GM12878 (cell line): ENCODE data around the gene FLYWCH2. TPM values are rescaled to one million over a fixed set of nuclear protein-coding genes. Genes with fewer than 3 reads are reported as not detected.

Experiments
- ATAC-seq: fragments of 200-7000 bp; cut with Tn5 transposase; 3 replicates; pipeline ENCODE4 v1.9.1; 2020; ENCODE audit warnings: mild to moderate bottlenecking, moderate library complexity
- BruUV-seq: library from RNA; stranded (reverse); fragments of 400-500 nt; replicated peaks from 2 replicates; lab custom pipeline; 2021; lab: Mats Ljungman, UMichigan
- CTCF ChIA-PET: fragments of 300-600 bp; sonication (Branson Sonifier 250); formaldehyde crosslinking; extraction: SDS; loops from one replicate; lab custom pipeline; 2021; ENCODE audit warnings: inconsistent platforms; lab: Yijun Ruan, JAX
- POLR2A ChIA-PET: fragments of 350-600 bp; formaldehyde crosslinking; extraction: SDS; loops from one replicate; lab custom pipeline; 2021; ENCODE audit warnings: inconsistent platforms; lab: Charles Lee
- RAD21 ChIA-PET: fragments of 300-600 bp; sonication (Branson Sonifier 250); formaldehyde crosslinking; loops from one replicate; lab custom pipeline; 2023; ENCODE audit warnings: antibody characterized with exemption; ENCODE audit not compliant: unreplicated experiment; lab: Charles Lee
- SMC1A ChIA-PET: fragments of 300-600 bp; sonication (Branson Sonifier 250); formaldehyde crosslinking; loops from one replicate; lab custom pipeline; 2023; ENCODE audit not compliant: unreplicated experiment, uncharacterized antibody; lab: Charles Lee
- DNase-seq: peaks from one replicate; pipeline ENCODE4 v3.0.0-alpha.2; 2011; ENCODE audit warnings: low read depth, low spot score
- FAIRE-seq: peaks from 3 replicates; lab custom pipeline; 2011; peaks lifted over from hg19 to GRCh38; lab: Jason Lieb, UNC
- H2AFZ ChIP-seq: 2 replicates; pipeline ENCODE4 v1.6.0; 2011; ENCODE audit warnings: low read depth, low read length, control low read depth; ENCODE audit not compliant: control insufficient read depth
- H3K27ac ChIP-seq: 2 replicates; pipeline ENCODE4 v1.5.1; 2011; ENCODE audit warnings: control low read depth; ENCODE audit not compliant: control insufficient read depth, insufficient read depth
- H3K27me3 ChIP-seq, 2 experiments: replicated peaks in 1 of 2; 2 replicates each; pipeline versions ENCODE4 v1.6.0 to v1.6.1; 2011; ENCODE audit warnings: low read length in 1 of 2; ENCODE audit not compliant: control insufficient read depth in 2 of 2, insufficient read depth in 2 of 2
- H3K36me3 ChIP-seq, 2 experiments: 2 replicates each; pipeline ENCODE4 v1.5.1; 2011; ENCODE audit warnings: low read length in 1 of 2; ENCODE audit not compliant: control insufficient read depth in 2 of 2, insufficient read depth in 2 of 2
- H3K4me1 ChIP-seq: 2 replicates; pipeline ENCODE4 v1.6.1; 2011; ENCODE audit warnings: mild to moderate bottlenecking, low read length, moderate library complexity, mixed read lengths; ENCODE audit not compliant: control insufficient read depth, insufficient read depth
- H3K4me2 ChIP-seq: 2 replicates; pipeline ENCODE4 v1.6.0; 2011; ENCODE audit warnings: control low read depth; ENCODE audit not compliant: control insufficient read depth, insufficient read depth
- H3K4me3 ChIP-seq: fragments of 200-600 bp; sonication (generic); 2 replicates; pipeline ENCODE4 v1.5.1; 2016
- H3K79me2 ChIP-seq: 2 replicates; pipeline ENCODE4 v1.6.0; 2011; ENCODE audit warnings: low read length; ENCODE audit not compliant: control insufficient read depth, insufficient read depth
- H3K9ac ChIP-seq: 2 replicates; pipeline ENCODE4 v1.8.0; 2011; ENCODE audit warnings: low read length, control low read depth, mixed read lengths; ENCODE audit not compliant: control insufficient read depth, insufficient read depth
- H3K9me3 ChIP-seq: replicated peaks from 3 replicates; pipeline ENCODE4 v1.5.1; 2011; ENCODE audit warnings: mild to moderate bottlenecking, low read length; ENCODE audit not compliant: control insufficient read depth, insufficient read depth
- H4K20me1 ChIP-seq: 2 replicates; pipeline ENCODE4 v1.6.0; 2011; ENCODE audit not compliant: control insufficient read depth, insufficient read depth
- BACH1 ChIP-seq: fragments of 450-650 bp; IDR thresholded peaks from 2 replicates; pipeline ENCODE4 v1.6.1; 2017; ENCODE audit warnings: mild to moderate bottlenecking, borderline replicate concordance
- BRCA1 ChIP-seq: IDR thresholded peaks from 2 replicates; pipeline ENCODE4 v1.6.1; 2011; ENCODE audit warnings: low read depth, low read length, improper control_type of control experiment
- E2F8 ChIP-seq: fragments of 450-650 bp; IDR thresholded peaks from 2 replicates; pipeline ENCODE4 v1.6.1; 2018; ENCODE audit warnings: mild to moderate bottlenecking, low read depth, moderate library complexity; ENCODE audit not compliant: partially characterized antibody
- MTA3 ChIP-seq: IDR thresholded peaks from 2 replicates; pipeline ENCODE4 v1.6.1; 2012; ENCODE audit warnings: low read length, inconsistent platforms, borderline replicate concordance
- NBN ChIP-seq: fragments of 450-650 bp; IDR thresholded peaks from 2 replicates; pipeline ENCODE4 v1.6.1; 2016
- RAD21 ChIP-seq: IDR thresholded peaks from 2 replicates; pipeline ENCODE4 v1.6.1; 2011; ENCODE audit warnings: mild to moderate bottlenecking, low read depth, low read length, moderate library complexity; ENCODE audit not compliant: insufficient read depth
- RFX5 ChIP-seq: IDR thresholded peaks from 2 replicates; pipeline ENCODE4 v1.6.1; 2011; ENCODE audit warnings: low read depth, low read length, improper control_type of control experiment
- SMAD5 ChIP-seq: IDR thresholded peaks from 2 replicates; pipeline ENCODE4 v1.6.1; 2016; ENCODE audit warnings: antibody characterized with exemption, low read depth
- SREBF1 ChIP-seq: IDR thresholded peaks from 2 replicates; pipeline ENCODE4 v1.6.1; 2012; ENCODE audit warnings: mild to moderate bottlenecking, low read length
- STAT3 ChIP-seq: IDR thresholded peaks from 2 replicates; pipeline ENCODE4 v1.6.1; 2011; ENCODE audit warnings: low read depth, low read length, improper control_type of control experiment
- ZNF24 ChIP-seq: fragments of 450-650 bp; IDR thresholded peaks from 2 replicates; pipeline ENCODE4 v1.6.1; 2017; ENCODE audit warnings: antibody characterized with exemption, mild to moderate bottlenecking
- ZNF622 ChIP-seq: fragments of 450-650 bp; IDR thresholded peaks from 2 replicates; pipeline ENCODE4 v1.6.1; 2017; ENCODE audit warnings: mild to moderate bottlenecking, inconsistent platforms
- WGBS: methylation state at CpG from one replicate; pipeline ENCODE4 v1.1.6; 2016; ENCODE audit warnings: low lambda C conversion rate; ENCODE audit not compliant: insufficient replicate concordance, insufficient coverage; ENCODE audit errors: missing lambda C conversion rate; 5-methylcytosine and 5-hydroxymethylcytosine counted together
- in situ Hi-C: fragments of 300-500 bp; cut with MboI; formaldehyde crosslinking; loops from 9 replicates; pipeline ENCODE4 v1.14.3; 2018; ENCODE audit warnings: mixed read lengths
- intact Hi-C: fragments of 100-400 bp; cut with micrococcal nuclease; formaldehyde crosslinking; loops from one replicate; pipeline ENCODE4 v1.14.2; 2022; ENCODE audit not compliant: unreplicated experiment
- polyA plus RNA-seq, 11 experiments: library from polyadenylated mRNA; depleted of rRNA in 4 of 11; unstranded in 6 of 11; stranded (reverse) in 5 of 11; fragments of >200 nt; fragmentation: Nextera tagmentation in 4 of 11; fragmentation: Illumina TruSeq in 1 of 11; extraction: Ambion mirVana in 4 of 11; extraction: Trizol in 1 of 11; gene quantifications; 1 replicate in 1 of 11; 2 replicates in 10 of 11; pipeline versions ENCODE4 v1.2.1 to v1.2.3, GENCODE V29; 2011 to 2016; ENCODE audit warnings: inconsistent platforms in 2 of 11, missing spikeins in 2 of 11, low read depth in 1 of 11
- total RNA-seq, 4 experiments: library from RNA; depleted of rRNA in 3 of 4; stranded (reverse); fragments of >200 nt in 3 of 4; fragmentation: Illumina TruSeq in 1 of 4; extraction: Trizol in 1 of 4; gene quantifications; 2 replicates each; pipeline versions ENCODE4 v1.2.1 to v1.2.3, GENCODE V29; 2013 to 2021

The FLYWCH2 gene
- total and polyA plus RNA-seq, 10 of the 15 experiments (the other 5 are each of a cell fraction or from before 2014, with no cell fraction given), result 0.27 to 43.1 (median 17.7) TPM

- no peak for ATAC-seq
- POLR2A ChIA-PET, result interaction anchor here (0.6 kb wide), 1 partner anchor 39 kb away, joined by 3 read pairs; no protein-coding TSS in a partner anchor
Measured at GRCh38 chr16:2915196-2915929, 32.3 kb downstream of the FLYWCH2 start.

More at GRCh38 chr16:2915196-2915929, 32.3 kb downstream of the FLYWCH2 start:
- Histone ChIP-seq H3K4me3 (no peak overlapping the region), H3K4me1 (peaks cover 3% of the 10 kb centered on the region; the same call in 1 of the 2 replicates), H3K4me2 (no peak overlapping the region), H3K9ac (no peak overlapping the region), H3K9me3 (no peaks in the 10 kb centered on the region), H3K36me3 (peaks cover 0 to 2% of the 10 kb centered on the region in 2 experiments; a peak in 1 of 4 replicates), H2AFZ (no peak overlapping the region), H3K27ac (no peak overlapping the region; the same call in 1 of the 2 replicates), H3K27me3 (no peaks in the 10 kb centered on the region), H4K20me1 (no peaks in the 10 kb centered on the region), H3K79me2 (peaks cover 9% of the 10 kb centered on the region)
- no peak for DNase-seq
- in situ Hi-C loops (no loop called here), intact Hi-C loops (no loop called here)
- ChIA-PET RAD21 (interaction anchor here (1.5 kb wide), 1 partner anchor 12 kb away, joined by 3 read pairs; no protein-coding TSS in a partner anchor), CTCF (interaction anchor here (0.6 to 7.2 kb wide), 4 partner anchors 9 to 121 kb away, joined by 3 to 80 read pairs (median 12); no protein-coding TSS in a partner anchor), SMC1A (no interaction called here)
- BruUV-seq, result no TSS peak
- TF ChIP-seq RFX5, result no peak
- no peak for TF ChIP-seq NBN
- TF ChIP-seq MTA3, result no peak
- no peak for TF ChIP-seq E2F8
- TF ChIP-seq ZNF622, result no peak
- no peak for TF ChIP-seq ZNF24
- no peak for TF ChIP-seq BACH1
- no peak for TF ChIP-seq SREBF1
- TF ChIP-seq STAT3, result no peak
- TF ChIP-seq SMAD5, result no peak
- no peak for TF ChIP-seq RAD21
- TF ChIP-seq BRCA1, result no peak
- no peak for FAIRE-seq
- 96% methylated on average over 13 of the region's 13 CpGs for WGBS
